GM21786 (cell line): Measurements from ENCODE around the gene NFATC2.

Experiments
- ATAC-seq: cut with Tn5 transposase; IDR thresholded peaks from one replicate; pipeline ENCODE4 v1.9.1; 2021; ENCODE audit not compliant: unreplicated experiment

The NFATC2 gene

GRCh38 chr20:51542571-51543421, at the start of gene NFATC2:
Gene NFATC2 (minus strand): TSS chr20:51542719. CDS start chr20:51542499, 220 bp downstream.
- ATAC-seq, result peak; percentile 23

DNA sequence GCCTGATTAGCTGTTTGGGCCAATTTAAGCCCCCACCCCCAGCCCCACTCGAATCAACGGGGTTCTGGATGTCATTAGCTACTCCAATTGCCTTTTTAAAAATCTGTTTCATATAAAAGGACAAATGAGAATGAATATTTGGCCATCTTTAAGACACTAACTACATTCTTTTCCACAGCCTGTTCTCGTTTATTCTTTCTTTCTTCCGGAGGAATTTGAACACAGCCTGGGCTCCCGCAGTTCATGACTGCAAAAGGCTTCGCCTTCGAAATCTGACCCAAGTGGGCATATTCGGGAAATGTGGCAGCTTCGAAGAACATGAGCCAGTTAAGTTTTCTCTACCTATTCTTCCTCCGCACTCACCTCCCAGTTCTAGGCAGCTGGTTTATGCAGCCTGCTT, 49.4 kb upstream of the NFATC2 start:
- ATAC-seq, result no peak

DNA sequence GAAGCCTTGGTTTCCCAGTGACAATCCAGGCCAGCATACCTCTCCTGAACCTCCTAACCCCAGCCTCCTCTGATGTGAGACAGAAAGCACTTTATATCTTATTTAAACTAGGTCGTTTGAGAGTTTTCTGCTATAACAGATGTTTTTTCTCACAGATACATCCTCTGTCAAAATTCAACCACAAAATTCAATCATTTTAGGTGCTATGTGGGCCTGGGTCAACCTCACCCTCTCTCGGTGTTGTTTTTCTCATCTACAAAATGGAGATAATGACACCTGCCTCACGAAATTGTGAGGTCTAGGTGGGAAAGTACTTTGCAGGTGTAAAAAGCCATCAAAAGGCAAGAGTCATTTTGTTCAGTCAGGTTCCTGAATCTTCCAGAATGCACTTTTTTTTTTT, 46.2 kb upstream of the NFATC2 start:
- no peak for ATAC-seq

DNA sequence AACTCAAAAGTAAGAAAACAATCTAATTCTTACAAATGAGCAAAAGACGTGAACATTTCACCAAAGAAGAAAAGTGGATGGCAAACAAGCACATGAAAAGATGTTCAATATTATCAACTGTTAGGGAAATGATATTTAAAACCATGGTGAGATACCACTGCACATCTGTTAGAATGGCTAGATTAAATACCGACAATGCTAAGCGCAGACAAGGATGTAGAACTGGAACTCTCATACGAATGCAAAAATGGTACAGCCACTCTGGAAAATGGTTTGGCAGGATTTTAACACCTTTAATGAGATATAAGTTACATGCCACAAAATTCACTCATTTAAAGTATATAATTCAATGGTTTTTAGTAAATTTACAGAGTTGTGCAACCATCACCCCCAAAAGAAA, 44.6 kb upstream of the NFATC2 start:
- ATAC-seq, result no peak

- ATAC-seq, result no peak
These were observed 43.5 kb upstream of the NFATC2 start for GRCh38 chr20:51586005-51586440.

DNA sequence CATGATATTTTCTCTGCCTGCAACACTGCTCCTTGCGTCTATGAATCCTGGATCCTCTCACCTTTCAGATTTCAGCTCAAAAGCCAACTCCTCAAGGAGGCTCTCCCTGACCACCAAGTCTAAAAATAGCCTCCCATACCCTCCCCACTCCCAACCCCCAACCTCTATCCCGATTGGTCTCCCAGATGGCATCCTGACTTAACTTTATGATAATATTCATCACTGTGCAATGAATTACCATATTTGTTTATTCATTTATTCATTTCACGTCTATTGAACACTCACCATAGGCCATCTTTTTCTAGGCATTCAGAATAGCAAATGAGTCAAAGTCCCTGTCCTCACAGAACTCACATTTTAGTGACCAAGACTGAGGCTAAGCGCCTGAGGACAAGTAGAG, 42.6 kb upstream of the NFATC2 start:
- no peak for ATAC-seq

GRCh38 chr20:51584737-51585136, 42.2 kb upstream of the NFATC2 start:
- no peak for ATAC-seq

DNA sequence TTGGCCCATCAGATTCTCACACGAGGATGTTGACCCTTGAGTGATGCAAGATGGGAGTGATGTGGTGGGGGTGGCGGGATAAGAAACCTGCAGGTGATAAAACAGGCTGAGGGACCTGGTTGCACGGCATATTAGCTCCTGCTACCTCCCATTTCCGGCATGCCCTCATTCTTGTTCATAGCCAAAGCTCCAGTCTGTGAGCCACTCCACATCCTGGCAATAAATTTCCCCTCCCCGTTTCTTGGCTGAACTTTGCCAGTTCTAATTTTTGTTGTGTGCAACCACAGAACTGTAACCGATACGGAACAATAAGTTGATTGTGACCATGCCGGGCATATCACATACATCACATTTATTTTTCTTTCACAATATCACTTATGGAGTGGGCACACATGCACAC, 41.6 kb upstream of the NFATC2 start:
- no peak for ATAC-seq

DNA sequence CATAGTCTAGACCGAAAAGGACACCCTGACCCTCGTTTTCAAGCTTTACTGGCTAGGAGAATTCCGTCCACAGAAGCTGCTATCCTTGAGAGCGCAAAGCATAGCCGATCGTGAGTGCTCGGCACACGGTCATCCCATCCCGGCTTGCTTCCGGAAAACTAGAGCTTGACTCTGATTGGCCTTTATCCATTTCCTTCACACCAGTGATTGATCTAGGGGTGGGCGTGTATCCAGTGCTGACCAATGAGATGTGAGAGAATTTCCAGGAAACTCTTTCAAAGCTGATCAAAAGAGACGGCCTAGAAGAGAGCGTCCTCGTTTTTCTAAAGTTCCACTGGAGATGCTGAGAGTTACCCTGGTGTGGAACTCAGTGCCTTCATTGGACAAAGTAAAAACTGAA, 41.0 kb upstream of the NFATC2 start:
- ATAC-seq, result no peak

DNA sequence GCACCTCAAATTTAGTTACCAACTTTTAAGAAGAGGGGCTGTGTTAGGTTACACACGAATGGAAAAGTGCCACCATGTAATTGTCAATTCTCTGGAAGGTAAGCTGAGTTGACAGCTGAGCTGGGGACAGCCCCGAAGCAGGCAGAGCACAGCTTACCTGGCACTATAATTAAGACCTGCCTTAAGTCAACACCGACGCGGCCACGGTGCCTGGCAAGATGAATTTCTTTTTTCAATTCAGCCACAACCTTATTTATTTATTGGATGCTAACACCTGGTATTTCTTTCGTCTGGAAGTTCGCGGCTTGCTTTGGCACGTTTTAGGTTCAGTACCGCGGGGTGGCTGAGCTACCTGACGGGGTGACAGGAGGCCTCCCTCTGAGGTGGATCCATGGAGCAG, 40.6 kb upstream of the NFATC2 start:
- no peak for ATAC-seq

- ATAC-seq, result no peak
These were observed 39.1 kb upstream of the NFATC2 start for GRCh38 chr20:51581571-51581970.

DNA sequence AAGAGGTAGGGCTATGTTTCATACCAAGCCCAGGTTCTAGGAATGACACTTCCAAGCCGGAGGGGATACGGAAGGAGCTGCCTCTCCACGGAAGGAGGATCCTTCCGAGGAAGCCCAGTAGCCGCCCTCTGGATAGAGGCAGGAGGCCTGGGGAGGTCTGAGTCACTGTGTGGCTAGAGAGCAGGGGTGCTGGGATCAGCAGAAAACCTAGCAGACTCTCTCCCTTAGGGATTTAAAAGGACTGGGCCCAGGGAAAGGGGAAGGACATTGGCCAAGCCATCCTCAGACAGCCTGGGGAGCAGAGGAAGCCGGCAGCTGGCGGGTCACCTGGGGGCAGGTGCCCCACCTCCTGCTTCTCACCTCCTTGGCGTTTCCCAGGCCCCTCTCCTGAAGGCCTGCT, 36.6 kb upstream of the NFATC2 start:
- ATAC-seq, result no peak

GRCh38 chr20:51578145-51578459, 35.6 kb upstream of the NFATC2 start:
- no peak for ATAC-seq

- no peak for ATAC-seq
These were observed 35.1 kb upstream of the NFATC2 start for GRCh38 chr20:51577432-51578144.

DNA sequence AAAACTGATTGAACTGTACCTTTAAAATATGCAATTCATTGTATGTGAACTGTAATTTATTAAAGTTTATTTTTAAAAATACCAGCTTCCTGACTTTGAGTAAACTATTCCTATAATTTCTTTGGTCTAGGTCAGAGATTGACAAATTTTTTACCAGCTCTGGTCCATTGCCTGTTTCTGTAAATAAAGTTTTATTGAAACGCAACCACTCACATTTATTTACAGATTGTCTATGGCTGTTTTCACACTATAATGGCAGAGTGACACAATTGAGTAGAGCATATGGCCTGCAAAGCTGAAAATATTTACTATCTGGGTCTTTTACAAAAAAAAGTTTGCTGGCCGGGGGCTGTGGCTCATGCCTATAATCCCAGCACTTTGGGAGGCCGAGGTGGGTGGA, 33.0 kb upstream of the NFATC2 start:
- no peak for ATAC-seq

DNA sequence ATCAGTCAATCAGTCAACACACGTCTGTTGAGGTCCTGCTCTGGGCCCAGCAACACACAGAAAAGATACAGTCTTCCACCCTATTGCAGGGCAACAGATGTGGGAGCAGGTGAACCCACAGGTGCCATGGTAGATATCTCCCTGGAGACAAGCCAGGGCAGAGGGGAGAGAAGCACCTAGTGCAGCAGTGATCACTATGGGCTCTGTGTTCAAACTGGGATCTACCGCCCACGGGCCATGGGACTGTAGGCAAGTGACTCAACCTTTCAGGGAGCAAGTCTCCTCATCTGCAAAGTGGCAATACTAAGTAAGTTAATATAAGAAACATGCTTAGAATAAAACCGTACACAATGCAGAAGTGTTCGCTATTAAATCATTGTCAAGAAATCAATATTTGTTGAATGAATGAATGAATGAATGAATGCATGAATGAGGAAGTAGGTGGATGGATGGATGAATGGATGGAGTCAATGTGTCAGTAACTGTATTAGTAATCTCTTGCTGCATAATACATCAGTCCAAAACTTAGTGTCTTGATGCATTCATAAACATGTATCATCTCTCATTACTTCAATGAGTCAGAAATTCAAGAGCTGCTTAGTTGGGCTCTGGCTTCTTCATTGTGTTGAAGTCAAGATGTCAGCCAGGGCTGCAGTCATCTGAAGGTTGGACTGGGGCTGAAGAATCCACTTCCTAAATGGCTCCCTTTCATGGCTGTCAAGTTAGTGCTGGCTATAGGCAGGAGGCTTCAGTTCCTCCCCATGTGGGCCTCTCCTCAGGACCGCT, 31.9 kb upstream of the NFATC2 start:
- ATAC-seq, result no peak

DNA sequence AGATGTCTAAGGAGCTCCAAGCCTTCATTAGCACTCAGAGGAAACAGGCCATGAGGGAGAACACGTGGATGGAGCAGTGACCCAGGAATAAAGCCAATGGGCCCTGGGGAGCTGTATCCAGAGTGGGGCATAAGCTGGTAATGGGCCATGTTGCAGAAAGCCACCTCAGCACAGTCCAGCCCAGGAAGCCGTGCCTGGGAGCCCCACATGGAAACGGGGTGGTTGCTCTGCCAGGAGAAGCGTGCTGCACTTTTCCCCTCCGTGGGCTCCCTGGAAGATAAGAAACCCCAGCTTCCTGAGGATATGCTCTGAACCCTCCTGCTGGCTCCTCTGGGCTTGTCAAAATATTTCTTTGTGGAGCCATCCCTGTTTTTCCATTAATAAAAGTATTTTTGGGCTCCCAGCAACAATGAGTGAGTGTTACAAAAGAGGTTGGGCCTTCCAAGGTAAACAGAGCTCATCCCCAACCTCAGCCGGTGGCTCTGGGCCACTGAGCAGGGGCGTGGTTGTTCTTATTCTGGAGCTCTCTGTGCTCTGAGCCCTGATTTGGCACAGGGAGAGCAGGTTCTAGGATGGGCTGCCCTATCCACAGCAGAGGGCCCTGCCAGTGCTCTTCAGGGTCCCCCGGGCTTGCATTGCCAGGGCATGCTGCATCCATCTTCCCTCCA, 31.2 kb upstream of the NFATC2 start:
- no peak for ATAC-seq

GRCh38 chr20:51571460-51571794, 28.9 kb upstream of the NFATC2 start:
- no peak for ATAC-seq

DNA sequence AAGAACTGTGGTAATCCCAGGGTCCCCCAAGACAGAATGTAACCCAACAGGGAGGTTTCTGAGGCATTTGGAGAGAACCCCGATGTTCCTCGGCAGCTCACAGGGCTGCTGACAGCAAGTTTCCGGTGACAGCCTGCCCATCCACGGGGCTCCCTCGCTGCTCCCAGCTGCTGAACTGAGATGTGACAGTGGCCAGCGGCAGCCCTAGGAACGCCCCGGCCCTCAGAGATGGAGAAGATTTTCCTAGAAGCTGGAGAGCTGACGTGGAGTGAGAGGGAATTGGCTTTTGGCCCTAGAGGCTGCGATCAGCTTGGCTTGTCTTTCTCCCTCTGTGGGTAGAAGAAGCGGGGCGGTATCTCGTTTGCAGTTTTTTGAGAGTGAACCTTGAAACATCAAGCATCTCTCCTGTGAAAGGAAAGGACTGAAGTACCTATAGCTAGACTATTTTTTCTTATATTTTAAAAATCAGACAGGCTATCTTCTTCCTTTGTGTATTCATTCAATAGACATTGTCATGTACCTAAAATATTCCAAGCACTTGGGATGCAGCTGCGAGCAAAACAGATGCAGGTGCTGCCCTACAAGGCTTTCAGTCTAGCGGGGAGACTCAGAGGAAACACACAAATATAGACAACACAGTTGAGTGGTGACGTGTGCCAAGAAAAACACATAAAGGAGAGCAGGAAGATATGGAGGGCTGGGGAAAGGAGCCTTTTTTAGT, 28.4 kb upstream of the NFATC2 start:
- no peak for ATAC-seq

- no peak for ATAC-seq
These were observed 27.6 kb upstream of the NFATC2 start for GRCh38 chr20:51569815-51570738.
